ENCODE data around the gene GBP7.

GRCh38 chr1:89151047-89151446 is 24.8 kb downstream of the GBP7 start:
- no peak for TF ChIP-seq POLR2A (IDR thresholded peaks at IDR 0.05)
- no peak for TF ChIP-seq CTCF (IDR thresholded peaks at IDR 0.05)
